ENCODE measurements around the gene RNF157.
A peak's percentile ranks its signal among the peaks of the same experiment; 100 is the strongest.

RNF157 gene

GRCh38 chr17:76154936-76155845 is 85.1 kb downstream of the RNF157 start:
- Histone ChIP-seq H3K9ac (ENCODE audit: low read length) (no peak overlapping the region), H3K27me3 (replicated peaks; ENCODE audit: insufficient read depth, low read length) (no peaks in the 10 kb centered on the region), H3K9me3 (replicated peaks; ENCODE audit: insufficient read depth, low read length) (no peaks in the 10 kb centered on the region), H3K4me2 (ENCODE audit: low read depth, low read length) (no peak overlapping the region), H3F3A (ENCODE audit: insufficient read depth, low read length) (no peaks in the 10 kb centered on the region), H3K79me2 (ENCODE audit: low read length) (no peaks in the 10 kb centered on the region), H3K36me3 (replicated peaks; ENCODE audit: insufficient read depth, low read length) (no peaks in the 10 kb centered on the region), H3K27ac (ENCODE audit: low read length) (no peak overlapping the region), H2AFZ (ENCODE audit: low read length) (no peak overlapping the region), H3K4me3 (ENCODE audit: low read length) (no peak overlapping the region), H3K9me2 (replicated peaks; ENCODE audit: insufficient read depth, low read length) (no peaks in the 10 kb centered on the region), H3K4me1 (ENCODE audit: low read length) (no peaks in the 10 kb centered on the region), H4K20me1 (ENCODE audit: insufficient read depth, low read length) (no peaks in the 10 kb centered on the region)
- TF ChIP-seq, protein P1, sequence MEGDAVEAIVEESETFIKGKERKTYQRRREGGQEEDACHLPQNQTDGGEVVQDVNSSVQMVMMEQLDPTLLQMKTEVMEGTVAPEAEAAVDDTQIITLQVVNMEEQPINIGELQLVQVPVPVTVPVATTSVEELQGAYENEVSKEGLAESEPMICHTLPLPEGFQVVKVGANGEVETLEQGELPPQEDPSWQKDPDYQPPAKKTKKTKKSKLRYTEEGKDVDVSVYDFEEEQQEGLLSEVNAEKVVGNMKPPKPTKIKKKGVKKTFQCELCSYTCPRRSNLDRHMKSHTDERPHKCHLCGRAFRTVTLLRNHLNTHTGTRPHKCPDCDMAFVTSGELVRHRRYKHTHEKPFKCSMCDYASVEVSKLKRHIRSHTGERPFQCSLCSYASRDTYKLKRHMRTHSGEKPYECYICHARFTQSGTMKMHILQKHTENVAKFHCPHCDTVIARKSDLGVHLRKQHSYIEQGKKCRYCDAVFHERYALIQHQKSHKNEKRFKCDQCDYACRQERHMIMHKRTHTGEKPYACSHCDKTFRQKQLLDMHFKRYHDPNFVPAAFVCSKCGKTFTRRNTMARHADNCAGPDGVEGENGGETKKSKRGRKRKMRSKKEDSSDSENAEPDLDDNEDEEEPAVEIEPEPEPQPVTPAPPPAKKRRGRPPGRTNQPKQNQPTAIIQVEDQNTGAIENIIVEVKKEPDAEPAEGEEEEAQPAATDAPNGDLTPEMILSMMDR (IDR thresholded peaks at IDR 0.05; ENCODE audit: low read length): no peak
- TF ChIP-seq EZH2phosphoT487 (IDR thresholded peaks at IDR 0.05; ENCODE audit: low read length) (no peak), EZH2 (optimal IDR thresholded peaks at IDR 0.05; ENCODE audit: low read depth, low read length) (no peak)
- DNase-seq: no peak

- no peak overlapping the region for H3K27ac ChIP-seq (ENCODE audit: low read length)
- H3K9me2 ChIP-seq (replicated peaks; ENCODE audit: insufficient read depth, low read length): no peaks in the 10 kb centered on the region
- no peaks in the 10 kb centered on the region for H3K27me3 ChIP-seq (replicated peaks; ENCODE audit: insufficient read depth, low read length)
- H3K9ac ChIP-seq (ENCODE audit: low read length): no peak overlapping the region
- no peaks in the 10 kb centered on the region for H4K20me1 ChIP-seq (ENCODE audit: insufficient read depth, low read length)
- no peaks in the 10 kb centered on the region for H3K36me3 ChIP-seq (replicated peaks; ENCODE audit: insufficient read depth, low read length)
- TF ChIP-seq, protein P1 (IDR thresholded peaks at IDR 0.05; ENCODE audit: low read length): no peak
- TF ChIP-seq EZH2phosphoT487 (IDR thresholded peaks at IDR 0.05; ENCODE audit: low read length) (no peak), EZH2 (optimal IDR thresholded peaks at IDR 0.05; ENCODE audit: low read depth, low read length) (no peak)
- H3K9me3 ChIP-seq (replicated peaks; ENCODE audit: insufficient read depth, low read length): no peaks in the 10 kb centered on the region
- H3K4me1 ChIP-seq (ENCODE audit: low read length): no peaks in the 10 kb centered on the region
- no peak overlapping the region for H3K4me2 ChIP-seq (ENCODE audit: low read depth, low read length)
- H2AFZ ChIP-seq (ENCODE audit: low read length): no peak overlapping the region
- DNase-seq: no peak
- no peaks in the 10 kb centered on the region for H3K79me2 ChIP-seq (ENCODE audit: low read length)
- H3K4me3 ChIP-seq (ENCODE audit: low read length): no peak overlapping the region
- H3F3A ChIP-seq (ENCODE audit: insufficient read depth, low read length): no peaks in the 10 kb centered on the region
Observed at GRCh38 chr17:76154292-76154691, 86.0 kb downstream of the RNF157 start.

- Histone ChIP-seq H3K9ac (ENCODE audit: low read length) (no peak overlapping the region), H2AFZ (ENCODE audit: low read length) (no peak overlapping the region), H3K36me3 (replicated peaks; ENCODE audit: insufficient read depth, low read length) (no peaks in the 10 kb centered on the region), H3K9me3 (replicated peaks; ENCODE audit: insufficient read depth, low read length) (no peaks in the 10 kb centered on the region), H3F3A (ENCODE audit: insufficient read depth, low read length) (no peaks in the 10 kb centered on the region), H3K4me3 (ENCODE audit: low read length) (no peak overlapping the region), H3K9me2 (replicated peaks; ENCODE audit: insufficient read depth, low read length) (no peaks in the 10 kb centered on the region), H4K20me1 (ENCODE audit: insufficient read depth, low read length) (no peaks in the 10 kb centered on the region), H3K79me2 (ENCODE audit: low read length) (no peaks in the 10 kb centered on the region), H3K27ac (ENCODE audit: low read length) (no peak overlapping the region), H3K4me2 (ENCODE audit: low read depth, low read length) (no peak overlapping the region), H3K27me3 (replicated peaks; ENCODE audit: insufficient read depth, low read length) (no peaks in the 10 kb centered on the region), H3K4me1 (ENCODE audit: low read length) (no peaks in the 10 kb centered on the region)
- DNase-seq: no peak
- TF ChIP-seq, protein P1 (IDR thresholded peaks at IDR 0.05; ENCODE audit: low read length): peak; percentile 21; the same call in 1 of the 2 replicates
- TF ChIP-seq EZH2 (optimal IDR thresholded peaks at IDR 0.05; ENCODE audit: low read depth, low read length): no peak
Observed at GRCh38 chr17:76153640-76154039, 86.7 kb downstream of the RNF157 start.

Data from MM.1S (cell line).